WTC11 (cell line): ENCODE measurements around the gene LRRC27. TPM values are rescaled to one million over a fixed set of nuclear protein-coding genes. Genes with fewer than 3 reads are reported as not detected.

ENCODE experiments used
- ATAC-seq: fragments of 200-7000 bp; cut with Tn5 transposase; 2 replicates; pipeline ENCODE4 v1.10.0; 2021; ENCODE audit warnings: mild to moderate bottlenecking, moderate library complexity
- CTCF ChIA-PET: fragments of 300-600 bp; sonication (Branson Sonifier 250); formaldehyde crosslinking; loops from one replicate; lab custom pipeline; 2021; ENCODE audit warnings: antibody characterized with exemption; lab: Charles Lee
- POLR2A ChIA-PET: fragments of 350-600 bp; sonication (Branson Sonifier 250); formaldehyde crosslinking; loops from one replicate; lab custom pipeline; 2021; ENCODE audit warnings: antibody characterized with exemption; lab: Charles Lee
- DNase-seq: peaks from one replicate; pipeline ENCODE4 v3.0.0; 2021; ENCODE audit warnings: low spot score
- H3K27ac Mint-ChIP-seq: 2 replicates; pipeline ENCODE4 v1.8.0; 2021; ENCODE audit warnings: mixed read lengths
- H3K27me3 Mint-ChIP-seq: 2 replicates; pipeline ENCODE4 v1.8.0; 2021; ENCODE audit warnings: low read depth, mild to moderate bottlenecking, moderate library complexity, mixed read lengths
- H3K36me3 Mint-ChIP-seq: 2 replicates; pipeline ENCODE4 v1.8.0; 2021; ENCODE audit warnings: mixed read lengths
- H3K4me1 Mint-ChIP-seq: 2 replicates; pipeline ENCODE4 v1.8.0; 2022; ENCODE audit warnings: mixed read lengths
- H3K4me3 Mint-ChIP-seq: 2 replicates; pipeline ENCODE4 v1.8.0; 2021; ENCODE audit warnings: mild to moderate bottlenecking, moderate library complexity, mixed read lengths
- H3K9me3 Mint-ChIP-seq: 2 replicates; pipeline ENCODE4 v1.8.0; 2021; ENCODE audit warnings: mixed read lengths
- ATF6 ChIP-seq: sonication (generic); formaldehyde crosslinking; IDR thresholded peaks from 2 replicates; pipeline ENCODE4 v1.8.1; 2023; ENCODE audit warnings: mild to moderate bottlenecking, missing genetic modification reagents
- CREB1 ChIP-seq: sonication (generic); formaldehyde crosslinking; IDR thresholded peaks from 2 replicates; pipeline ENCODE4 v1.8.0; 2023; ENCODE audit warnings: mild to moderate bottlenecking, missing genetic modification reagents
- E2F4 ChIP-seq: sonication (generic); formaldehyde crosslinking; IDR thresholded peaks from 2 replicates; pipeline ENCODE4 v1.8.1; 2022; ENCODE audit warnings: low read depth, mild to moderate bottlenecking, moderate library complexity, missing genetic modification reagents, borderline replicate concordance
- E2F5 ChIP-seq: sonication (generic); formaldehyde crosslinking; IDR thresholded peaks from 2 replicates; pipeline ENCODE4 v1.8.1; 2022; ENCODE audit warnings: mild to moderate bottlenecking, moderate library complexity, missing genetic modification reagents
- FOXP1 ChIP-seq: sonication (generic); formaldehyde crosslinking; IDR thresholded peaks from 2 replicates; pipeline ENCODE4 v1.8.0; 2022; ENCODE audit warnings: missing genetic modification reagents, mild to moderate bottlenecking, moderate library complexity, borderline replicate concordance
- FOXP4 ChIP-seq: sonication (generic); formaldehyde crosslinking; IDR thresholded peaks from 2 replicates; pipeline ENCODE4 v1.8.0; 2022; ENCODE audit warnings: mild to moderate bottlenecking, missing genetic modification reagents
- GABPB1 ChIP-seq: sonication (generic); formaldehyde crosslinking; IDR thresholded peaks from 2 replicates; pipeline ENCODE4 v1.8.1; 2023; ENCODE audit warnings: mild to moderate bottlenecking, missing genetic modification reagents
- GRHL2 ChIP-seq: fragments of 250-450 bp; sonication (Bioruptor Pico); IDR thresholded peaks from 2 replicates; pipeline ENCODE4 v1.8.0; 2022; ENCODE audit warnings: mild to moderate bottlenecking, moderate library complexity; ENCODE audit not compliant: insufficient replicate concordance, severe bottlenecking
- HMGA2 ChIP-seq: fragments of 250-450 bp; sonication (Bioruptor Pico); IDR thresholded peaks from 2 replicates; pipeline ENCODE4 v1.4.0; 2021; ENCODE audit warnings: mild to moderate bottlenecking, moderate library complexity
- NR1H2 ChIP-seq: sonication (generic); formaldehyde crosslinking; IDR thresholded peaks from 2 replicates; pipeline ENCODE4 v1.9.0; 2021; ENCODE audit warnings: mild to moderate bottlenecking, moderate library complexity, missing genetic modification reagents
- NR2C2 ChIP-seq: sonication (generic); formaldehyde crosslinking; IDR thresholded peaks from 2 replicates; pipeline ENCODE4 v1.8.0; 2022; ENCODE audit warnings: mild to moderate bottlenecking, missing genetic modification reagents
- PREB ChIP-seq: sonication (generic); formaldehyde crosslinking; IDR thresholded peaks from 2 replicates; pipeline ENCODE4 v1.8.1; 2022; ENCODE audit warnings: mild to moderate bottlenecking, missing genetic modification reagents, moderate library complexity, borderline replicate concordance
- TEAD4 ChIP-seq: sonication (generic); formaldehyde crosslinking; IDR thresholded peaks from 2 replicates; pipeline ENCODE4 v1.8.0; 2022; ENCODE audit warnings: mild to moderate bottlenecking, missing genetic modification reagents
- ZBTB21 ChIP-seq: sonication (generic); formaldehyde crosslinking; IDR thresholded peaks from 2 replicates; pipeline ENCODE4 v1.8.1; 2023; ENCODE audit warnings: mild to moderate bottlenecking, missing genetic modification reagents, borderline replicate concordance
- ZBTB43 ChIP-seq: sonication (generic); formaldehyde crosslinking; IDR thresholded peaks from 2 replicates; pipeline ENCODE4 v1.8.1; 2023; ENCODE audit warnings: mild to moderate bottlenecking, missing genetic modification reagents
- ZNF281 ChIP-seq: sonication (generic); formaldehyde crosslinking; IDR thresholded peaks from 2 replicates; pipeline ENCODE4 v1.8.0; 2023; ENCODE audit warnings: mild to moderate bottlenecking, missing genetic modification reagents
- ZNF423 ChIP-seq: fragments of 250-450 bp; sonication (Bioruptor Pico); IDR thresholded peaks from 2 replicates; pipeline ENCODE4 v2.1.2; 2022; ENCODE audit warnings: mild to moderate bottlenecking, moderate library complexity
- ZNF532 ChIP-seq: fragments of 250-450 bp; sonication (Bioruptor Pico); IDR thresholded peaks from 2 replicates; pipeline ENCODE4 v1.9.0; 2021; ENCODE audit warnings: mild to moderate bottlenecking, borderline replicate concordance
- ZNF671 ChIP-seq: fragments of 250-450 bp; sonication (Bioruptor Pico); IDR thresholded peaks from 2 replicates; pipeline ENCODE4 v1.8.0; 2021; ENCODE audit warnings: mild to moderate bottlenecking
- total RNA-seq: library from RNA; stranded (reverse); gene quantifications from 3 replicates; pipeline ENCODE4 v1.2.3, GENCODE V29; 2021

Gene LRRC27
- total RNA-seq, 1 experiment from 2014 or later: 4.4 TPM

- ATAC-seq (no peak), DNase-seq (no peak)
- peaks cover 32% of the 10 kb centered on the region for H3K36me3 Mint-ChIP-seq
- no peaks in the 10 kb centered on the region for H3K27me3 Mint-ChIP-seq
- H3K4me1 Mint-ChIP-seq: peaks cover 30% of the 10 kb centered on the region
- 0 out of 2 replicates have a peak, but pooled peaks cover 12% of the 10 kb centered on the region for H3K9me3 Mint-ChIP-seq
- CTCF ChIA-PET: no interaction called here
- H3K4me3 Mint-ChIP-seq: no peak overlapping the region
- no peak overlapping the region for H3K27ac Mint-ChIP-seq
- TF ChIP-seq E2F5 (CRISPR knock-in tag) (no peak), NR1H2 (CRISPR knock-in tag) (no peak)
- POLR2A ChIA-PET: no interaction called here
Measured at GRCh38 chr10:132326344-132326889, 5.6 kb upstream of the LRRC27 start.

GRCh38 chr10:132326925-132327324 is 5.1 kb upstream of the LRRC27 start:
- ATAC-seq (no peak), DNase-seq (no peak)
- ChIA-PET POLR2A (no interaction called here), CTCF (no interaction called here)
- H3K27me3 Mint-ChIP-seq: no peaks in the 10 kb centered on the region
- no peak overlapping the region for H3K4me3 Mint-ChIP-seq
- 0 out of 2 replicates have a peak, but pooled peaks cover 12% of the 10 kb centered on the region for H3K9me3 Mint-ChIP-seq
- H3K4me1 Mint-ChIP-seq: peaks cover 31% of the 10 kb centered on the region
- peaks cover 32% of the 10 kb centered on the region for H3K36me3 Mint-ChIP-seq
- H3K27ac Mint-ChIP-seq: no peak overlapping the region
- no peak for TF ChIP-seq FOXP4 (CRISPR knock-in tag)
- no peak for TF ChIP-seq E2F4 (CRISPR knock-in tag)
- TF ChIP-seq GABPB1: no peak
- TF ChIP-seq ATF6 (CRISPR knock-in tag): no peak
- TF ChIP-seq FOXP1 (CRISPR knock-in tag): no peak
- no peak for TF ChIP-seq ZBTB43 (CRISPR knock-in tag)
- no peak for TF ChIP-seq HMGA2 (CRISPR knock-in tag)
- no peak for TF ChIP-seq PREB (CRISPR knock-in tag)
- TF ChIP-seq ZNF281 (CRISPR knock-in tag): no peak
- no peak for TF ChIP-seq CREB1 (CRISPR knock-in tag)
- TF ChIP-seq TEAD4 (CRISPR knock-in tag): no peak
- TF ChIP-seq ZBTB21 (CRISPR knock-in tag): no peak
- no peak for TF ChIP-seq ZNF671 (CRISPR knock-in tag)
- TF ChIP-seq GRHL2 (CRISPR knock-in tag): no peak
- no peak for TF ChIP-seq ZNF423 (CRISPR knock-in tag)
- TF ChIP-seq NR2C2: no peak
- no peak for TF ChIP-seq ZNF532 (CRISPR knock-in tag)
